DOHH2 (cell line): Measurements from ENCODE around the gene ETHE1.

Experiments used
- H3F3A ChIP-seq: fragments of 200-600 bp; sonication (generic), shearing (Covaris generic); 2 replicates; pipeline ENCODE4 v1.6.0; 2016; ENCODE audit warnings: antibody characterized with exemption, mild to moderate bottlenecking; ENCODE audit not compliant: control insufficient read depth, insufficient read depth
- H3K27ac ChIP-seq: fragments of 200-600 bp; sonication (generic); 2 replicates; pipeline ENCODE4 v1.5.1; 2014; ENCODE audit warnings: low read depth, mild to moderate bottlenecking, low read length, moderate library complexity
- H3K27me3 ChIP-seq: fragments of 200-600 bp; sonication (generic); 2 replicates; pipeline ENCODE4 v1.6.1; 2014; ENCODE audit warnings: mild to moderate bottlenecking, low read length, mixed read lengths; ENCODE audit not compliant: control insufficient read depth
- H3K36me3 ChIP-seq: fragments of 200-600 bp; sonication (generic); 2 replicates; pipeline ENCODE4 v1.6.1; 2014; ENCODE audit warnings: mild to moderate bottlenecking, low read length, moderate library complexity, mixed read lengths; ENCODE audit not compliant: control insufficient read depth
- H3K4me1 ChIP-seq: fragments of 200-600 bp; sonication (generic); 2 replicates; pipeline ENCODE4 v1.6.1; 2014; ENCODE audit warnings: mild to moderate bottlenecking, low read length, mixed read lengths; ENCODE audit not compliant: control insufficient read depth
- H3K4me2 ChIP-seq: fragments of 200-600 bp; sonication (generic); 2 replicates; pipeline ENCODE4 v1.6.0; 2014; ENCODE audit warnings: mild to moderate bottlenecking, low read length, moderate library complexity
- H3K4me3 ChIP-seq: fragments of 200-600 bp; sonication (generic); 2 replicates; pipeline ENCODE4 v1.5.1; 2014; ENCODE audit warnings: mild to moderate bottlenecking, low read length, mixed read lengths
- H3K79me2 ChIP-seq: fragments of 200-600 bp; sonication (generic); 2 replicates; pipeline ENCODE4 v1.6.1; 2014; ENCODE audit warnings: mild to moderate bottlenecking, low read length, mixed read lengths; ENCODE audit not compliant: control insufficient read depth
- H3K9me2 ChIP-seq: fragments of 200-600 bp; sonication (generic); replicated peaks from 2 replicates; pipeline ENCODE4 v1.6.1; 2014; ENCODE audit warnings: mild to moderate bottlenecking, low read length, mixed read lengths; ENCODE audit not compliant: control insufficient read depth
- H3K9me3 ChIP-seq: fragments of 200-600 bp; sonication (generic); 2 replicates; pipeline ENCODE4 v1.6.1; 2014; ENCODE audit warnings: antibody characterized with exemption, low read length, mixed read lengths; ENCODE audit not compliant: control insufficient read depth, insufficient read depth
- H4K20me1 ChIP-seq: fragments of 200-600 bp; sonication (generic); 2 replicates; pipeline ENCODE4 v1.6.0; 2014; ENCODE audit warnings: low read depth, mild to moderate bottlenecking, antibody characterized with exemption, low read length, moderate library complexity; ENCODE audit not compliant: control insufficient read depth, insufficient read depth
- CTCF ChIP-seq: fragments of 200-600 bp; sonication (generic); IDR thresholded peaks from one replicate; pipeline ENCODE4 v1.5.1; 2014; ENCODE audit warnings: antibody characterized with exemption, mild to moderate bottlenecking, low read depth, low read length; ENCODE audit not compliant: poor library complexity, severe bottlenecking
- EZH2phosphoT487 ChIP-seq: fragments of 200-600 bp; sonication (generic); IDR thresholded peaks from 2 replicates; pipeline ENCODE4 v1.6.1; 2017; ENCODE audit warnings: borderline replicate concordance, mild to moderate bottlenecking, antibody characterized with exemption, low read length, moderate library complexity, mixed read lengths

ETHE1 gene

DNA sequence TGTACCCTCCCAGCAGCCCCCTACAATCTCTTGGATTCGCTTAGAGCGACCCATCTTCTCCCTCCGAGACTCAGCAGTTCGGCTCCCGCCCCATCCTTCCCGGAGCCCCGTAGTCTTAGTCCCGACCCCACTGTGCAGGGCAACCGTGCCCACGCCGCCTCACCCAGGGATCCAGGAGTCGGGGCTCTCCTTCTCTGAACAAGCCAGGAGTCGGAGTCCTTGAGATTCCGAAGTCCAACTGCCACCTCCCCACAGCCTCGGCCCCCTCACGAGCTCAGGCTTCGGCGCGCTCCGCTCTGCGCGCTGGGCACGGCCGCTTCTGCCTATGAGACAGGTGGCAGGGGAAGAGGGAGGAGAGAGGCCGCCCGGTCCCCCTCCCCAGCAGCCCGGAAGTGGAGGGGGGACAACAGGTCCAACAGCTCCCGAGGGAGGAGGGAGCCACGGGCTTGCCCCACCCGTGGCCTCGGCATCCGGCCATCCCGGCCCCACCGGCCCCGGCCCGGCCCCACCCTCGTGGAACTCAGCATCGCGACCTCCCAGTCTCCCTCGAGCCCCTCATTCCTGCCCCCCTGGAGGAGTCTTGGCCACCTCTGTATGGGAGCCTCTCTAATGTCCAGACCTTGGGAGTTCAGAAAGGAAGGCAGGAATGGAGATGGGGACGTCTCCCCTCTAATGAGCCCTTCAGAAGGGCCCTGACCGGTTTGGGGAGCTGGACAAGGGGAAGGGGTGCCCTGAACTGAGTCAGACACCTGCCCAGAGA, 22.4 kb downstream of the ETHE1 start, which contains the start of gene PHLDB3:
Gene PHLDB3, minus strand, starts transcription at position 321 of the 760 bp plus-strand sequence. CDS start 628 bp downstream, outside the sequence.
- Histone ChIP-seq H3K4me2 (peak within 1 kb of the TSS; percentile 79), H3K36me3 (no peaks in the 10 kb centered on the region), H4K20me1 (no peaks in the 10 kb centered on the region), H3K79me2 (no peaks in the 10 kb centered on the region), H3K9me2 (no peaks in the 10 kb centered on the region), H3K4me1 (peaks cover 15% of the 10 kb centered on the region), H3K27ac (0 out of 2 replicates have a peak within 1 kb of the TSS, but pooled peaks have one; percentile 4), H3K9me3 (no peaks in the 10 kb centered on the region), H3K4me3 (peak within 1 kb of the TSS; percentile 76), H3K27me3 (no peaks in the 10 kb centered on the region), H3F3A (peaks cover 2% of the 10 kb centered on the region; the same call in 1 of the 2 replicates)
- TF ChIP-seq EZH2phosphoT487 (no peak), CTCF (peak; percentile 70)

- H3K79me2 ChIP-seq: no peaks in the 10 kb centered on the region
- H3K36me3 ChIP-seq: no peaks in the 10 kb centered on the region
- H3K9me3 ChIP-seq: no peaks in the 10 kb centered on the region
- peaks cover 2% of the 10 kb centered on the region; the same call in 1 of the 2 replicates for H3F3A ChIP-seq
- H3K4me2 ChIP-seq: peak overlapping the region; percentile 79
- TF ChIP-seq CTCF (no peak), EZH2phosphoT487 (no peak)
- peak overlapping the region; percentile 76 for H3K4me3 ChIP-seq
- no peaks in the 10 kb centered on the region for H3K27me3 ChIP-seq
- no peak overlapping the region for H3K27ac ChIP-seq
- H3K9me2 ChIP-seq: no peaks in the 10 kb centered on the region
- H3K4me1 ChIP-seq: peaks cover 15% of the 10 kb centered on the region
- H4K20me1 ChIP-seq: no peaks in the 10 kb centered on the region
Measured at GRCh38 chr19:43503501-43504425, 23.2 kb downstream of the ETHE1 start.

DNA sequence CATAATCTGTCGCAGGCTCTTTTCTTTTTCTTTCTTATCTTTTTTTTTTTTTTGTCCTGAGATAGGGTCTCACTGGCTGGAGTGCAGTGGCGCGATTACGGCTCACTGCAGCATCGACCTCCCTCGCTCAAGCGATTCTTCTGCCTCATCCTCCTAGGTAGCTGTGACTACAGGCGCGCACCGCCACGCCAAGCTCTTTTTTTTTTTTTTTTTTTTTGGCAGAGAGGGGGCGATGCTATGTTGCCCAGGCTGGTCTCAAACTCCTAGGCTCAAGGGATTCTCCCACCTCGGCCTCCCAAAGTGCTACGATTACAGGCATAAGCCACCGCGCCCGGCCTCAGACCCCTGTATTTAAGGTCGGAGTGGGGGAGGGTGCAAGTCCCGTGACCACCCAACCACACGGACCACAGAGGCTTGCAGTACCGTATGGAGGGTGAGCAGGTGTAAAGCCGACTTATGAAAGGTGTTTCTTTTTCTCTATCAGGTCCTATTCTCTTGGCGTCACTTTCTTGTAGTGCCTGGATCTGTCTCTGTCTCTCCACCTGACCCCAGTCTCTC, 24.5 kb downstream of the ETHE1 start:
- H3K4me2 ChIP-seq: peak overlapping the region; percentile 79

More for the DNA sequence above, 24.5 kb downstream of the ETHE1 start:
- no peak for TF ChIP-seq CTCF
- no peaks in the 10 kb centered on the region for H3K79me2 ChIP-seq
- no peaks in the 10 kb centered on the region for H3K27me3 ChIP-seq
- no peaks in the 10 kb centered on the region for H3K36me3 ChIP-seq
- H3K27ac ChIP-seq: no peak overlapping the region
- H3K9me3 ChIP-seq: no peaks in the 10 kb centered on the region
- no peaks in the 10 kb centered on the region for H4K20me1 ChIP-seq
- no peaks in the 10 kb centered on the region for H3K9me2 ChIP-seq
- H3F3A ChIP-seq: peaks cover 2% of the 10 kb centered on the region; the same call in 1 of the 2 replicates
- peaks cover 15% of the 10 kb centered on the region for H3K4me1 ChIP-seq
- no peak overlapping the region for H3K4me3 ChIP-seq
